WTC11 (cell line): ENCODE data around the gene SRSF6. TPM values are rescaled to one million over a fixed set of nuclear protein-coding genes. Genes with fewer than 3 reads are reported as not detected.

Experiments
- ATAC-seq: fragments of 200-7000 bp; cut with Tn5 transposase; 2 replicates; pipeline ENCODE4 v1.10.0; 2021; ENCODE audit warnings: mild to moderate bottlenecking, moderate library complexity
- CTCF ChIA-PET: fragments of 300-600 bp; sonication (Branson Sonifier 250); formaldehyde crosslinking; loops from one replicate; lab custom pipeline; 2021; ENCODE audit warnings: antibody characterized with exemption; lab: Charles Lee
- POLR2A ChIA-PET: fragments of 350-600 bp; sonication (Branson Sonifier 250); formaldehyde crosslinking; loops from one replicate; lab custom pipeline; 2021; ENCODE audit warnings: antibody characterized with exemption; lab: Charles Lee
- DNase-seq: peaks from one replicate; pipeline ENCODE4 v3.0.0; 2021; ENCODE audit warnings: low spot score
- H3K27ac Mint-ChIP-seq: 2 replicates; pipeline ENCODE4 v1.8.0; 2021; ENCODE audit warnings: mixed read lengths
- H3K27me3 Mint-ChIP-seq: 2 replicates; pipeline ENCODE4 v1.8.0; 2021; ENCODE audit warnings: low read depth, mild to moderate bottlenecking, moderate library complexity, mixed read lengths
- H3K36me3 Mint-ChIP-seq: 2 replicates; pipeline ENCODE4 v1.8.0; 2021; ENCODE audit warnings: mixed read lengths
- H3K4me1 Mint-ChIP-seq: 2 replicates; pipeline ENCODE4 v1.8.0; 2022; ENCODE audit warnings: mixed read lengths
- H3K4me3 Mint-ChIP-seq: 2 replicates; pipeline ENCODE4 v1.8.0; 2021; ENCODE audit warnings: mild to moderate bottlenecking, moderate library complexity, mixed read lengths
- H3K9me3 Mint-ChIP-seq: 2 replicates; pipeline ENCODE4 v1.8.0; 2021; ENCODE audit warnings: mixed read lengths
- ATF1 ChIP-seq: sonication (generic); formaldehyde crosslinking; IDR thresholded peaks from 2 replicates; pipeline ENCODE4 v1.8.1; 2023; ENCODE audit warnings: mild to moderate bottlenecking, moderate library complexity, missing genetic modification reagents
- ATF3 ChIP-seq: sonication (generic); formaldehyde crosslinking; conservative IDR thresholded peaks from 2 replicates; pipeline ENCODE4 v1.8.1; 2022; ENCODE audit warnings: mild to moderate bottlenecking, missing genetic modification reagents
- CDX4 ChIP-seq: fragments of 250-450 bp; sonication (Bioruptor Pico); IDR thresholded peaks from 2 replicates; pipeline ENCODE4 v1.9.0; 2021; ENCODE audit warnings: moderate library complexity, mild to moderate bottlenecking, inconsistent platforms, borderline replicate concordance
- CTCF ChIP-seq: fragments of 200-600 bp; IDR thresholded peaks from 2 replicates; pipeline ENCODE4 v1.8.0; 2022; ENCODE audit warnings: antibody characterized with exemption
- E2F5 ChIP-seq: sonication (generic); formaldehyde crosslinking; IDR thresholded peaks from 2 replicates; pipeline ENCODE4 v1.8.1; 2022; ENCODE audit warnings: mild to moderate bottlenecking, moderate library complexity, missing genetic modification reagents
- ELF4 ChIP-seq: sonication (generic); formaldehyde crosslinking; IDR thresholded peaks from 2 replicates; pipeline ENCODE4 v1.8.1; 2022; ENCODE audit warnings: low read depth, mild to moderate bottlenecking, moderate library complexity, missing genetic modification reagents
- FOXP1 ChIP-seq: sonication (generic); formaldehyde crosslinking; IDR thresholded peaks from 2 replicates; pipeline ENCODE4 v1.8.0; 2022; ENCODE audit warnings: missing genetic modification reagents, mild to moderate bottlenecking, moderate library complexity, borderline replicate concordance
- GABPB1 ChIP-seq: sonication (generic); formaldehyde crosslinking; IDR thresholded peaks from 2 replicates; pipeline ENCODE4 v1.8.1; 2023; ENCODE audit warnings: mild to moderate bottlenecking, missing genetic modification reagents
- GTF2I ChIP-seq: fragments of 250-450 bp; sonication (Bioruptor Pico); conservative IDR thresholded peaks from 2 replicates; pipeline ENCODE4 v1.4.0; 2021; ENCODE audit warnings: mild to moderate bottlenecking
- MAX ChIP-seq: sonication (generic); formaldehyde crosslinking; IDR thresholded peaks from 2 replicates; pipeline ENCODE4 v1.8.0; 2022; ENCODE audit warnings: mild to moderate bottlenecking, missing genetic modification reagents
- MLX ChIP-seq: sonication (generic); formaldehyde crosslinking; IDR thresholded peaks from 2 replicates; pipeline ENCODE4 v1.8.1; 2023; ENCODE audit warnings: mild to moderate bottlenecking, missing genetic modification reagents, moderate library complexity
- MXD4 ChIP-seq: fragments of 250-450 bp; sonication (Bioruptor Pico); IDR thresholded peaks from 2 replicates; pipeline ENCODE4 v1.8.0; 2021; ENCODE audit warnings: mild to moderate bottlenecking, moderate library complexity, borderline replicate concordance
- NR2C2 ChIP-seq: sonication (generic); formaldehyde crosslinking; IDR thresholded peaks from 2 replicates; pipeline ENCODE4 v1.8.0; 2022; ENCODE audit warnings: mild to moderate bottlenecking, missing genetic modification reagents
- OVOL2 ChIP-seq: fragments of 250-450 bp; sonication (Bioruptor Pico); IDR thresholded peaks from 2 replicates; pipeline ENCODE4 v1.9.0; 2021; ENCODE audit warnings: mild to moderate bottlenecking, borderline replicate concordance
- SMAD3 ChIP-seq: sonication (generic); formaldehyde crosslinking; IDR thresholded peaks from 2 replicates; pipeline ENCODE4 v1.8.0; 2022; ENCODE audit warnings: missing genetic modification reagents, mild to moderate bottlenecking, borderline replicate concordance
- SP1 ChIP-seq: sonication (generic); formaldehyde crosslinking; conservative IDR thresholded peaks from 2 replicates; pipeline ENCODE4 v1.8.1; 2022; ENCODE audit warnings: missing genetic modification reagents
- TEAD1 ChIP-seq: sonication (generic); formaldehyde crosslinking; IDR thresholded peaks from 2 replicates; pipeline ENCODE4 v1.8.0; 2022; ENCODE audit warnings: mild to moderate bottlenecking, missing genetic modification reagents
- ZMAT4 ChIP-seq: fragments of 250-450 bp; sonication (Bioruptor Pico); IDR thresholded peaks from 2 replicates; pipeline ENCODE4 v1.9.0; 2021; ENCODE audit warnings: mild to moderate bottlenecking
- ZNF232 ChIP-seq: sonication (generic); formaldehyde crosslinking; IDR thresholded peaks from 2 replicates; pipeline ENCODE4 v1.8.0; 2022; ENCODE audit warnings: mild to moderate bottlenecking, missing genetic modification reagents
- ZNF317 ChIP-seq: sonication (generic); formaldehyde crosslinking; IDR thresholded peaks from 2 replicates; pipeline ENCODE4 v1.8.1; 2023; ENCODE audit warnings: low read depth, mild to moderate bottlenecking, moderate library complexity, missing genetic modification reagents, borderline replicate concordance
- ZNF396 ChIP-seq: fragments of 250-450 bp; sonication (Bioruptor Pico); IDR thresholded peaks from 2 replicates; pipeline ENCODE4 v1.8.0; 2021; ENCODE audit warnings: mild to moderate bottlenecking, moderate library complexity, borderline replicate concordance
- ZNF423 ChIP-seq: fragments of 250-450 bp; sonication (Bioruptor Pico); IDR thresholded peaks from 2 replicates; pipeline ENCODE4 v2.1.2; 2022; ENCODE audit warnings: mild to moderate bottlenecking, moderate library complexity
- ZNF532 ChIP-seq: fragments of 250-450 bp; sonication (Bioruptor Pico); IDR thresholded peaks from 2 replicates; pipeline ENCODE4 v1.9.0; 2021; ENCODE audit warnings: mild to moderate bottlenecking, borderline replicate concordance
- total RNA-seq: library from RNA; stranded (reverse); gene quantifications from 3 replicates; pipeline ENCODE4 v1.2.3, GENCODE V29; 2021

SRSF6 gene
- total RNA-seq, 1 experiment from 2014 or later = 107 TPM

GRCh38 chr20:43438578-43439316 lies 18.9 kb upstream of the SRSF6 start:
- Mint-ChIP-seq H3K9me3 (0 out of 2 replicates have a peak, but pooled peaks cover 6% of the 10 kb centered on the region), H3K4me1 (peaks cover 5% of the 10 kb centered on the region; the same call in 1 of the 2 replicates), H3K4me3 (no peak overlapping the region), H3K27me3 (peaks cover 11% of the 10 kb centered on the region), H3K27ac (no peak overlapping the region), H3K36me3 (no peaks in the 10 kb centered on the region)
- ATAC-seq (no peak), DNase-seq (no peak)
- TF ChIP-seq ZNF317 (CRISPR knock-in tag) (no peak), TEAD1 (CRISPR knock-in tag) (no peak), GTF2I (CRISPR knock-in tag) (no peak), CDX4 (CRISPR knock-in tag) (no peak), ZNF232 (CRISPR knock-in tag) (no peak), ZMAT4 (CRISPR knock-in tag) (no peak), OVOL2 (no peak), GABPB1 (CRISPR knock-in tag) (no peak), E2F5 (no peak), ZNF423 (CRISPR knock-in tag) (no peak), FOXP1 (CRISPR knock-in tag) (no peak)
- ChIA-PET POLR2A (no interaction called here), CTCF (no interaction called here)

- Mint-ChIP-seq H3K4me3 (no peak overlapping the region), H3K36me3 (no peaks in the 10 kb centered on the region), H3K27ac (no peak overlapping the region), H3K27me3 (peaks cover 6% of the 10 kb centered on the region), H3K4me1 (peaks cover 5% of the 10 kb centered on the region; the same call in 1 of the 2 replicates), H3K9me3 (0 out of 2 replicates have a peak, but pooled peaks cover 6% of the 10 kb centered on the region)
- no peak for ATAC-seq
- DNase-seq = no peak
- CTCF ChIA-PET = interaction anchor here (1.9 kb wide), 1 partner anchor 17 kb away, joined by 5 read pairs; the partner anchor contains the start of gene SRSF6
- POLR2A ChIA-PET = no interaction called here
- TF ChIP-seq OVOL2 = no peak
- no peak for TF ChIP-seq MAX (CRISPR knock-in tag)
- TF ChIP-seq CTCF = no peak
- no peak for TF ChIP-seq ZNF423 (CRISPR knock-in tag)
- TF ChIP-seq MXD4 (CRISPR knock-in tag) = no peak
- no peak for TF ChIP-seq MLX (CRISPR knock-in tag)
- TF ChIP-seq GABPB1 (CRISPR knock-in tag) = no peak
- no peak for TF ChIP-seq ZNF232 (CRISPR knock-in tag)
- TF ChIP-seq NR2C2 (CRISPR knock-in tag) = no peak
- no peak for TF ChIP-seq SP1 (CRISPR knock-in tag)
- TF ChIP-seq ZNF396 (CRISPR knock-in tag) = no peak
- no peak for TF ChIP-seq ATF3 (CRISPR knock-in tag)
- TF ChIP-seq FOXP1 (CRISPR knock-in tag) = no peak
- TF ChIP-seq ATF1 (CRISPR knock-in tag) = no peak
- TF ChIP-seq SMAD3 (CRISPR knock-in tag) = no peak
- no peak for TF ChIP-seq ELF4
- TF ChIP-seq ZNF532 (CRISPR knock-in tag) = no peak
Measured at GRCh38 chr20:43440531-43440930, 17.2 kb upstream of the SRSF6 start.
